HG03025 (cell line): Measurements from ENCODE around the gene SHISA8.

ENCODE experiments used
- ATAC-seq: cut with Tn5 transposase; IDR thresholded peaks from one replicate; pipeline ENCODE4 v1.9.1; 2021; ENCODE audit warnings: mild to moderate bottlenecking, moderate library complexity; ENCODE audit not compliant: unreplicated experiment, low FRiP score

SHISA8 gene

DNA sequence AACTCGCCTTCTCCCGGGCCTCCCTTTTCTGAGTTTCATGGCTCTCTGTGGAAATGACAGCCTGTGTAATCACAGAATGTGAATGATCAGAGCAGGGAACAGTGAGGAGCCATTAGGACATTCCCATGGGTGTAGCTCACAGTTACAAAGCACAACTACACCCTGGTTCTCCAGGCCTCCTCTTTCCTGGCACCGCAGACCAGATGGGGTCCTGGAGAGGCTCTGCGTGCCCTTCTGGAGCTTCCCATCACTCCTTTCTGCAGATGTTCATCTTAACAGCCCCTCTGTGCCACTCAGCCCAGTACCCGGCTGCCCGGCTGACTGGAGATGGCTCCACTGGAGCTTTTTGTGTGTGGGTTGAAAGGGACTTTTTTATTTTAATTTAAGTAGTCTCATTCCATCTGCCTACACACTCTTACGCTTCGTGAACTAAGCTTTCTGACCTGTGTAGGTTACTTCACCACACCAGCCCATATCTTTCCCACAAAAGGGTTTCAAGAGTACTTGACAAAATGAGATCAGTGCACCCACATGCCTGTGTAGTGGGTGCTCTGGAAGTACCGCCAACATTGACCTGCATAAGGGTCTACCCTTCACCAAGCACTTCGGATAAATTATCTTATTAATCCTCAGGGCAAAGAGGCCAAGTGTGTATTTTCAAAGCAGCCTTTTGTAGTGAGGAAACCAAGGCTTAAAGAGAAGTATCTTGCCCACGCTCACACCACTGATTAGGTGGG is 52.2 kb downstream of the SHISA8 start:
- ATAC-seq, result no peak

DNA sequence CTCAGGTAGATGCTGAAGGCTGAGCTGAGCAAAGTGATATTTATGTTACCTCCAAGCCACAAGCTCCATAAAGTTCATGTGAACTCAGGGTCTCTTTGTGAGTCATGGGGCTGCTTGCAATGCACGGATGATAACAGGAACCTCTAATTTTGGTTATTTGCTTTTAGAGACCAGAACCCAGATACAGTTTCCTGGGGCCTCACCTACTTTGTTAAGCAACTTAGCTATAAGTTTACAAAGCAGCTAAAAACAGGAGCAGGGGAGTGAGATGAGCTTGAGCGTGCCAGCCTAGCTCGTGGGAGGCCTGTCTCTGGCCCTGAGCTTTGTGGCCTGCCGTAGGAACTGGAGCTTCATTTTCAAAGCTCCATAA is 52.7 kb downstream of the SHISA8 start:
- peak; percentile 42 for ATAC-seq
